Astrocyte of the cerebellum (primary cell): Measurements from ENCODE around the gene CFAP157.

Experiments used
- DNase-seq: peaks from one replicate; pipeline ENCODE4 v3.0.0-alpha.2; 2011; ENCODE audit warnings: low read depth
- H3K4me3 ChIP-seq: 2 replicates; pipeline ENCODE4 v1.5.1; 2011; ENCODE audit warnings: mild to moderate bottlenecking, low read depth, low read length, moderate library complexity
- in situ Hi-C: cut with HindIII; loops from 2 replicates; pipeline ENCODE4 v1.10.0; 2017; ENCODE audit warnings: low sequenced_read_pairs
- TF ChIP-seq, protein P1 (sequence below): IDR thresholded peaks from 2 replicates; pipeline ENCODE4 v1.5.1; 2012; ENCODE audit warnings: low read length, low read depth, moderate library complexity, mild to moderate bottlenecking; ENCODE audit errors: missing control alignments

CFAP157 gene

DNA sequence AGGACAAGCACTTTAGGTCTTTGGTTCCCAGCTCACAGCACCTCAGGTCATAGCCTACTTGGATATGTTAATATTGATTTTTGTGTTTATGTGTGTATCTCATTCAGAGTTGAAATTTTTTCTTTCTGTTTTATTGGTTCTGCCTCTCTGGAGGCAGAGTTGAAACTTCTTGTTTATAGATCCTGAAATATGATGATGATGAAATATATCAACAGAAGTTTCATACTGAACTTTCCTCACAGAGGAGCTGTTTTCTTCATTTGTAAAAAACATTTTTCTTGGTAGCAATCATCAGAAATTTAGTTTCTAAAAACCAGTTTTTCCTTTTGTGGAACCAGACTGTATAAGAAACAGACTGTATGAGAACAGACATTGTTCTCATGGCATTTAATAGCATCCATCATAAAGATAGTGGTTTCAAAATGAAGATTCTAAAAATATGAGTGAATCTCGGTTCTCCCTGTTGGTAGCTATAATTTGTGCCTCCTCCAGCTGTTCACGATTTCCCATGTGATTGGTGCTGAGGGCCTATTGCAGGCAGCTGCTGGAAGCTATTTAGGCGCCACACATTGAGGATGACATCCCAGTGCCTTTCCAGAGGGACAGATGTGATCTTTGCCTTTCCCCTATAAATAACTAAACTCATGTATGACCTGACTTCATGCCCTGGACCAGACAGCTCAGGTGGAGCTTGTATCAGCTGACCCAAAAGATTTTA, 39.5 kb upstream of the CFAP157 start:
- H3K4me3 ChIP-seq: no peak overlapping the region
- DNase-seq: no peak
- TF ChIP-seq, protein P1, sequence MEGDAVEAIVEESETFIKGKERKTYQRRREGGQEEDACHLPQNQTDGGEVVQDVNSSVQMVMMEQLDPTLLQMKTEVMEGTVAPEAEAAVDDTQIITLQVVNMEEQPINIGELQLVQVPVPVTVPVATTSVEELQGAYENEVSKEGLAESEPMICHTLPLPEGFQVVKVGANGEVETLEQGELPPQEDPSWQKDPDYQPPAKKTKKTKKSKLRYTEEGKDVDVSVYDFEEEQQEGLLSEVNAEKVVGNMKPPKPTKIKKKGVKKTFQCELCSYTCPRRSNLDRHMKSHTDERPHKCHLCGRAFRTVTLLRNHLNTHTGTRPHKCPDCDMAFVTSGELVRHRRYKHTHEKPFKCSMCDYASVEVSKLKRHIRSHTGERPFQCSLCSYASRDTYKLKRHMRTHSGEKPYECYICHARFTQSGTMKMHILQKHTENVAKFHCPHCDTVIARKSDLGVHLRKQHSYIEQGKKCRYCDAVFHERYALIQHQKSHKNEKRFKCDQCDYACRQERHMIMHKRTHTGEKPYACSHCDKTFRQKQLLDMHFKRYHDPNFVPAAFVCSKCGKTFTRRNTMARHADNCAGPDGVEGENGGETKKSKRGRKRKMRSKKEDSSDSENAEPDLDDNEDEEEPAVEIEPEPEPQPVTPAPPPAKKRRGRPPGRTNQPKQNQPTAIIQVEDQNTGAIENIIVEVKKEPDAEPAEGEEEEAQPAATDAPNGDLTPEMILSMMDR: no peak
- in situ Hi-C loops: no loop called here

DNA sequence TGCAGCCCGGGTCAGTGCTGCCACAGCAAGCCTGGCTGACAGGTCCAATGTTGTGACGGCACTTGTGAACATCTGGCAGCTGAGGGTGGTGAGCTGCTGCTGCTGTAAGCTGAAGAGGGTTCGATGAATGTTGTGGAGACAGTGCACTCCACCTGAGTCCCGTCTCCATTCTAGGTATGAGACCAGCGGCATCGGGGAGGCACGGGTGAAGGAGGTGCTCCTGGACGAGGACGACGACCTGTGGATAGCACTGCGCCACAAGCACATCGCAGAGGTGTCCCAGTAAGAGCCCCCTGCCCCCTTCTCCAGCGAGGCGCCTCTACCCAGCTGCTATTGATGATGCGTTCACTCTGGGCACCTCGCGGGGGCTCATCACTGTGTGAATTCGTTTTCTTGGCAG, 38.9 kb upstream of the CFAP157 start:
- TF ChIP-seq, protein P1: no peak
- in situ Hi-C loops: no loop called here
- DNase-seq: no peak
- no peak overlapping the region for H3K4me3 ChIP-seq

DNA sequence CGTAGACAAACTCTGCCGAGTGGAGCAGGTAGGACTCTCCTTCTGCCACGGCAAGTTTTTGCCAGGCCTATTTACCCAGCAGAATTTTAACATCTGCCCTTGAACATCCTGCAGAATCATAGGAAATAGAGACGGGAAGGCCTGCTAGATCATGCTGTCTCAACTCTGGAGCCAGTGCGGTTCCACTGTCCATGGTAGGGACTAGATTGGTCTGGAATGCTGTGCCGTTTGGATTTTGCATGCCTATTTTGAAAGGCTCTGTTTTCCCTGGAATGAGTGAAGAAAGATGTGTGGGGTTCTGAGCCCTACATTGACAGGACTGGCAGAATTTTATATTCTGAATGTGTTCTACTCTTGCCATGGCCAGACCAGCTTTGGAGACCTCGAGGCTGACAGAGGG, 33.6 kb upstream of the CFAP157 start:
- in situ Hi-C loops: no loop called here
- TF ChIP-seq, protein P1: no peak
- no peak overlapping the region for H3K4me3 ChIP-seq
- no peak for DNase-seq

DNA sequence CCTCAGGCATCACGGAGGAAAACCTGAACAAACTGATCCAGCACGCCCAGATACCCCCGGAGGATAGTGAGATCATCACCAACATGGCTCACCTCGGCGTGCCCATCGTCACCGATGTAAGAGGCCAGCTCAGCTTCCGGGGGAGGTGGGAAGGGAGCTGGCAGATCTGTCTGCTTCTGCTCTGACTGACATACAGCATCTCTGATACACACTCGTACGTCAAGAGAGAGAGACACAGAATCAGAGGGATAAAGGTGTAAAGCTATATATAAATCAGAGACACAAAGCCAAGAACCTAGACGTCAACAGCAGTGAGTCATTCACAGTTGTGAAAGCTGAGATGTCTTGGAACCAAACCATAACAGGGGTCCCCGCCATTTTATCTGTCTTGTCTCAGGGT, 30.1 kb upstream of the CFAP157 start:
- TF ChIP-seq, protein P1: no peak
- in situ Hi-C loops: no loop called here
- H3K4me3 ChIP-seq: no peak overlapping the region

DNA sequence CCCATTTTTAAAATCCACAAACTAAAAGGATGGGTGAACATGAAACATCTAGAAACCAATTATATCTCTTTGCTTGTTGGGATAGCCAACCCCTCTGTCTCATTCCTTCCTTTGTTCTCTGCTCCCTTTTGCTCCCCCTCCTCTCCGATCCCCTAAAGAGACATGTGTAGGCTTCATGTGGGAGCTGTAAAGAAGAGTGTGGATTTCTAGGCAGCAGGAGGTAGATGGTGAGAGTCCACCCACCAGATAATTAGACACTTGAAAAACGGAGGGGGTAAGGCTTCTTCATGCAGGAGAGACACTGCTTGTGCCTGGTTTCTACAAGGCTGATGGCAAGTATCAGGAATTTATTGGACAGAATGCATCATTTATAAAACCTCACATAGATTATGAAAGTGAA, 27.3 kb upstream of the CFAP157 start:
- H3K4me3 ChIP-seq: no peak overlapping the region
- in situ Hi-C loops: no loop called here
- TF ChIP-seq, protein P1: no peak
- no peak for DNase-seq

More for the DNA sequence above, 30.1 kb upstream of the CFAP157 start:
- DNase-seq: no peak

DNA sequence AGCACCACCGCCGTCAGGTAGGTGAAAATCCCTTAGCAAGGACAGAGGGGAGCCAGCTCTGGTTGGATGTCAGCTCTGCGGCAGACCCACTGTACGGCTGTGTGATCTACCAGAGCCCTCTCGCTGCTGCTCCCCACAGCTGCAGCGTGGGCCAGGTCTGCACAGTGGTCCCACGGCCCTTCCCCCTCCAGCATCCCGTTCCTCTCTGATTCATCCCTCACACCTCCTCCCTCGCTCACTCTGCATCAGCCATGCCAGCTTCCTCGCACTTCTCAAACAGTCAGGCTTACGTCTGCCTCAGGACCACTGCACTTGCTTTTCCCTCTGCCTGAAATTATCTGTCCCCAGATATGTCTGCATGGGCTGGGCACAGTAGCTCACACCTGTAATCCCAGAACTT, 26.6 kb upstream of the CFAP157 start:
- TF ChIP-seq, protein P1: no peak
- DNase-seq: no peak
- no peak overlapping the region for H3K4me3 ChIP-seq
- in situ Hi-C loops: no loop called here
